BE2C (cell line): ENCODE data around the gene DSCAM.
A peak's percentile ranks its signal among the peaks of the same experiment; 100 is the strongest.

Source experiments
- DNase-seq: peaks from one replicate; pipeline ENCODE4 v3.0.0-alpha.2; 2020
- H3K27me3 ChIP-seq: fragments of 250-450 bp; sonication (Bioruptor Pico); 2 replicates; pipeline ENCODE4 v1.5.1; 2020; ENCODE audit warnings: mild to moderate bottlenecking
- H3K36me3 ChIP-seq: fragments of 250-450 bp; sonication (Bioruptor Pico); 2 replicates; pipeline ENCODE4 v1.5.1; 2020; ENCODE audit warnings: mild to moderate bottlenecking
- H3K4me1 ChIP-seq: fragments of 250-450 bp; sonication (Bioruptor Pico); 2 replicates; pipeline ENCODE4 v1.5.1; 2020
- H3K4me3 ChIP-seq: 2 replicates; pipeline ENCODE4 v1.5.1; 2011; ENCODE audit warnings: low read depth, low read length
- H3K9me3 ChIP-seq: fragments of 250-450 bp; sonication (Bioruptor Pico); 2 replicates; pipeline ENCODE4 v1.5.1; 2020
- TF ChIP-seq, protein P1 (sequence below): IDR thresholded peaks from 2 replicates; pipeline ENCODE4 v1.5.1; 2012; ENCODE audit warnings: mild to moderate bottlenecking, low read depth, low read length

Gene DSCAM

DNA sequence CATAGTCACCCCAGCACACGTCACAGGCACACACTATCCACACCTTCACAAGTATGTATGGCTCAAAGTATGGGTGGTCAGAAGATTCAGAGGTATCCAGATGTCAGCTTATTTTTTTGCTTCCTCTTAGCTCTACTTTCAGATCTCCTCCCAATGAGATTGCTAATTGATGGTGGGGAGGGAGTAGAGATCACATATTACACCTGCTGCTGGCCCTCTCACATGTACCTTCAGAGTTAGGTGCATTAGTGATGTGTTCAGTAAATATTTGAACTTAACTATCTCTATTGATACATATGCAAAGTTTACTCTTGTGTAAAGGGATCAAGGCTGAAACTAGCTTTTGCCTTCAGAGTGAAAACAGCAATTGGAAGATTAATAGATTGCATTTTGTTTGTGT lies 717.1 kb downstream of the DSCAM start:
- no peak overlapping the region for H3K4me3 ChIP-seq
- no peaks in the 10 kb centered on the region for H3K4me1 ChIP-seq
- H3K36me3 ChIP-seq: no peaks in the 10 kb centered on the region
- no peaks in the 10 kb centered on the region for H3K27me3 ChIP-seq
- TF ChIP-seq, protein P1, sequence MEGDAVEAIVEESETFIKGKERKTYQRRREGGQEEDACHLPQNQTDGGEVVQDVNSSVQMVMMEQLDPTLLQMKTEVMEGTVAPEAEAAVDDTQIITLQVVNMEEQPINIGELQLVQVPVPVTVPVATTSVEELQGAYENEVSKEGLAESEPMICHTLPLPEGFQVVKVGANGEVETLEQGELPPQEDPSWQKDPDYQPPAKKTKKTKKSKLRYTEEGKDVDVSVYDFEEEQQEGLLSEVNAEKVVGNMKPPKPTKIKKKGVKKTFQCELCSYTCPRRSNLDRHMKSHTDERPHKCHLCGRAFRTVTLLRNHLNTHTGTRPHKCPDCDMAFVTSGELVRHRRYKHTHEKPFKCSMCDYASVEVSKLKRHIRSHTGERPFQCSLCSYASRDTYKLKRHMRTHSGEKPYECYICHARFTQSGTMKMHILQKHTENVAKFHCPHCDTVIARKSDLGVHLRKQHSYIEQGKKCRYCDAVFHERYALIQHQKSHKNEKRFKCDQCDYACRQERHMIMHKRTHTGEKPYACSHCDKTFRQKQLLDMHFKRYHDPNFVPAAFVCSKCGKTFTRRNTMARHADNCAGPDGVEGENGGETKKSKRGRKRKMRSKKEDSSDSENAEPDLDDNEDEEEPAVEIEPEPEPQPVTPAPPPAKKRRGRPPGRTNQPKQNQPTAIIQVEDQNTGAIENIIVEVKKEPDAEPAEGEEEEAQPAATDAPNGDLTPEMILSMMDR: no peak
- no peak for DNase-seq
- H3K9me3 ChIP-seq: no peaks in the 10 kb centered on the region; the same call in none of the 2 replicates

DNA sequence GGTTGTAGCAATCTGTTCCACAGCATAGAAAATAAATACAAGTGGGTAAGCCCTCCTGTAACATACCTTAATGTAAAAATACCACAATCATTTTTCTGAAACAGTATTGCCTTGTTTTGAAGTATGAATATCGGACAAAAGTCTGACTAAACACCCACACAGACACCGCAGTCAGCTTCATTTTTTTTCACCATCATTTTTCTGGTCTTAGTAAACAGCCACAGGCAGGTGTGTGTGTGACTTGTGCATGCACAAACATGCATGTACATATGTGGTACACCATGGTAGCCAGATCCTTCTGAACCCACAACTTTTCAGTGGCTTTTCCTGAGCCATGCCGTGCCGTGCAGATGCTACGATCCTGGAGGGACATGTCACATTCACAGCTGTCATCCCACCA lies 718.1 kb downstream of the DSCAM start:
- H3K4me1 ChIP-seq: no peaks in the 10 kb centered on the region
- no peaks in the 10 kb centered on the region for H3K27me3 ChIP-seq
- H3K9me3 ChIP-seq: no peaks in the 10 kb centered on the region; the same call in none of the 2 replicates
- TF ChIP-seq, protein P1: no peak
- no peak overlapping the region for H3K4me3 ChIP-seq
- DNase-seq: no peak
- no peaks in the 10 kb centered on the region for H3K36me3 ChIP-seq

DNA sequence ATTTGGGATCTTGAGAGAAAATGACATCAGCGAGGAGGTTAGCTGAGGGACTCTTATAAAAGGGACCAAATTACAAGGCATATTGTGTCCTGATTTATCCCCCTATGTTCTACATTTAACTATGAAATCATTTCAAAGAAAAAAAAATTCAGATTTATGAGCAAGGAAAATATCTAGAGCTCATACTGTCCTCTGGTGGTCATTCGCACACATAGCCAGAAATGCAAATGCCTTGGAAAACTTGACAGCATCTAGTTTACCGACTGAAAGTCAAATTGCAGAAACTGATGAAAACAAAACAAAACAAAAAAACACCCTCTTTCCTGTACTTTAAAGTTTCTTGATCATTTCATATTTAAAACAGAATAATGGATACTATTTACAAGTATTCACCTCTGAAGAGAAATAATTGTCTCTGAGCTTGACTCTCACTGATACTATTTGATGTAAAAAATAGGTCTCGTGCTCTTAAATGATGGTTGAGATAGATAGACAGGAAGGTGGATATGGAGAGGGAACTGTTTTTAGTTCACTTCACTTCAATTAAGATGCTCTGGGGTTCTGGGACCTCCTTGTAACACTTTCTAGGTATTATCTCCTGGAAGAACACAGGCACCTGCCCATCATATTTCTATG lies 725.9 kb downstream of the DSCAM start:
- H3K4me1 ChIP-seq: no peaks in the 10 kb centered on the region
- H3K9me3 ChIP-seq: no peaks in the 10 kb centered on the region; the same call in 1 of the 2 replicates
- no peaks in the 10 kb centered on the region for H3K27me3 ChIP-seq
- no peak for DNase-seq
- TF ChIP-seq, protein P1: peak; percentile 52
- no peaks in the 10 kb centered on the region for H3K36me3 ChIP-seq
- no peak overlapping the region for H3K4me3 ChIP-seq

DNA sequence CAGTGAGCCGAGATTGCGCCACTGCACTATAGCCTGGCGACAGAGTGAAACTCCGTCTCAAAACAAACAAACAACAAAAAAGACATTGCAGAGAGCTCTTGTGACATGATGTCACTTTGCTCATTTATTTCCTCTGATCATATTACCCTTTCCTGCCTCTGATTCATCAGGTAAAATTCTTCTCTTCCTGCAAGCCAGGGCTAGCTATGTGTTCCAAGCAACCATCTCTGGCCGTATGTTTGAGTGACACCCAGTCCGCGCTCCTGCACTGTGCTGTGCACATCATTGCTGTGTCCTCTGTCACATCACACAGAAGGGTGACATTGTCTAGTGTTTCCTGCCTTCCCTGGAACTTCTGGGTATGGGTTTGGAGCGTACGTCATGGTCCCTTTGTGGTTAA lies 728.4 kb downstream of the DSCAM start:
- DNase-seq: no peak

DNA sequence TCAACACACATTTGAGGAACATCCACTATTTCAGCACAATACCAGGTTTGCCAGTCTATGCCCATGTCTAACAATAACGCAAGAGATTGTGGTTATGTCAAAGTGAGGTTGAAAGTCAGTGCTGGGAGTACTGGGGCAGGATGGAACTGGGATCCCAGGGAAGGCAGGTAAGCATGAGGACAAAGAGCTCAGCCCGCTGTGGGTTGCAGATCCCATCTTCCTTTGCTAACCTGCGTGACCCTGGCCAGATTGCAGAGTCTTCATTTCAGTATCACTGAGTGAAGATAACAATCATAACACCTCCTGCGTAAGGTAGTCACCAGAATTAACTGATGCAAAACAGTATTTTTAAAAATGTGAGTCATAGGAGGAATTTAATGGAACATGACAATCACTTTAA lies 729.7 kb downstream of the DSCAM start:
- no peaks in the 10 kb centered on the region for H3K36me3 ChIP-seq
- H3K9me3 ChIP-seq: no peaks in the 10 kb centered on the region; the same call in 1 of the 2 replicates
- TF ChIP-seq, protein P1: no peak
- DNase-seq: no peak
- H3K4me3 ChIP-seq: no peak overlapping the region
- H3K4me1 ChIP-seq: no peaks in the 10 kb centered on the region
- H3K27me3 ChIP-seq: no peaks in the 10 kb centered on the region

More for the DNA sequence above, 728.4 kb downstream of the DSCAM start:
- no peaks in the 10 kb centered on the region for H3K4me1 ChIP-seq
- no peaks in the 10 kb centered on the region for H3K27me3 ChIP-seq
- H3K4me3 ChIP-seq: no peak overlapping the region
- no peaks in the 10 kb centered on the region for H3K36me3 ChIP-seq
- TF ChIP-seq, protein P1: no peak
- H3K9me3 ChIP-seq: no peaks in the 10 kb centered on the region; the same call in 1 of the 2 replicates

DNA sequence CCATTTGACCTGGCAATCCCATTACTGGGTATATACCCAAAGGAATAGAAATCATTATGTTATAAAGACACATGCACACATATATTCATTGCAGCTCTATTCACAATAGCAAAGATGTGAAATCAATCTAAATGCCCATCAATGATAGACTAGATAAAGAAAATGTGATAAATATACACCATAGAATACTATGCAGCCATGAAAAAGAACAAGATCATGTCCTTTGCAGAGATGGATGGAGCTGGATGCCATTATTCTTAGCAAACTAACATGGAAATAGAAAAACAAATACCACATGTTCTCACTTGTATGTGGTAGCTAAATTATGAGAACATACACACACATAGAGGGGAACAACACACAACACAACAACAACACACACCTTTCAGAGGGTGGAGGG lies 731.2 kb downstream of the DSCAM start:
- H3K4me1 ChIP-seq: no peaks in the 10 kb centered on the region
- no peaks in the 10 kb centered on the region for H3K9me3 ChIP-seq
- no peak for DNase-seq
- no peaks in the 10 kb centered on the region for H3K36me3 ChIP-seq
- TF ChIP-seq, protein P1: no peak
- H3K27me3 ChIP-seq: no peaks in the 10 kb centered on the region
- no peak overlapping the region for H3K4me3 ChIP-seq
